CD4-positive, alpha-beta T cell treated with Interleukin-6 at 100 ng/mL for 8 hours (primary cell): ENCODE results near the gene ZBTB20.

Experiments used
- DNase-seq: peaks from one replicate; pipeline ENCODE4 v3.0.0-alpha.2; 2020; ENCODE audit warnings: mixed read lengths, low spot score

Gene ZBTB20

DNA sequence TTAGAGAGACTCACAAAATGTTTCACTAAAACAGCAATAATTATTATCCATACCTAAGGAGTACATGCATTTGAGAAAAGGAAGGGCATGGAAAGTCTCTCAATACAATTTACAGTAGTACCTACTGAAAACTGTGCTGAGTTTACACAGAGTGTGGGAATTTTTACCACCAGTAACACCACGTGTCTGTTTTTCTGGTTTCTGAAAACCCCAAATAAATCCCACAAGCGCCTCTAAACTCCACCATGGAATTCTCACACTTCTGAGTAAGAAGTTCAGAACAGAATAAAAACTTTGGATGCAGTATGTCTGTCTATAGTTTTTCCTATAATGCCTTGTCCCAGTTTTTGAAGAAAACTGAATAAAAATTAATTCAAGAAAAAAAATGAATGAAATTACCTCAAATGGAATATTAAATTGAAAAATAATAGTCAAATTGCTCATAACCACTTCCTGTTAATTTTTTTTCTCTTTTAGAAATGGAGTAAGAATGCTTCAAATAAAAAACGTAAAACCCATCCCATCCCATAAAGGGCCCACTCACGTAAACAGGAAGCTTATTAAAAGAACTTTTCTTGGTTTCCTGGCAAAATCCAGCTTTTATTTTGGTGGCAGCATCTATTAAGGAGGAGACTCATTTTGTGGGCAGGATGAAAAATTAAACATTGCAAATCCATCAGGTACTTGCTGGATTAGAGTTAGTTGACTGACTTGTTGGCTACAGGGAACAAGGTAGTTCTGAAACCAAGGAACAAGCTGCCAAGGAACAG is 475.2 kb downstream of the ZBTB20 start:
- DNase-seq: no peak

DNA sequence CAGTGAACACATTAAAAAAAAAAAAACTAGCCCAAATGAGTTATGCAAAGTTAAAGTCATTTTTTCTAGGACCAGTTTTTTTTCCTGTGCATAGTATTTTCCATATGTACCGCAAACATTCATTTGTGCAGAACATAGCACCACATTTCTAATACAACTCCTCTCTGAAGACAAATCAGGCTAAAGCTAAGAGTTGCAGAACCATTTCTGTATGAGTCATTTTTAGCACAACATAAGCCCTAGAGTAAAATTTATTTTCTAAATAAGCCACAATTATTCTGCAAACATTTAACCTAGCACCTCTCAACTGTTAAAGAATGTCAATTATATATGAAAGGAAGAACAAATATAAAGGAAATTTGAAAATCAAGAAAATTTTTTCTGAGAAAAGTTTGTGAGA is 477.5 kb downstream of the ZBTB20 start:
- no peak for DNase-seq

DNA sequence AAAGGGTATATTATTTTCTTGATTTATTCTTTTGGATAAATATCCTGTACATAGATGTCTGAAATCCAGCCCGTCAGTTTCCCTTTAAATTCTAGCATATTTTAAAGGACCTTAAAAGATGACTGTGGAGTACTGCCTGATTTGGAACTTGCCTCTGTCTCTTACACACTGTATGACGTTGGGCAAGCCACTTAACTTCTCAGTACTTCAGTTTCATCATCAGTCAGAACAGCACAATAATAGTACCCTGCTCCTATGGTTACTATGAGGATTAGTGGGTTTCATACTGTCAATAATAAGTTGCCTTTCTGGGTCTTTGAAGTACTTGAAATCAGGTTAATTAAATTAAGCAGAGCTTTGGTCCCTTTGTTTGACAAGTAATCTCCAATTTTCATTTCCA is 479.0 kb downstream of the ZBTB20 start:
- DNase-seq: no peak

DNA sequence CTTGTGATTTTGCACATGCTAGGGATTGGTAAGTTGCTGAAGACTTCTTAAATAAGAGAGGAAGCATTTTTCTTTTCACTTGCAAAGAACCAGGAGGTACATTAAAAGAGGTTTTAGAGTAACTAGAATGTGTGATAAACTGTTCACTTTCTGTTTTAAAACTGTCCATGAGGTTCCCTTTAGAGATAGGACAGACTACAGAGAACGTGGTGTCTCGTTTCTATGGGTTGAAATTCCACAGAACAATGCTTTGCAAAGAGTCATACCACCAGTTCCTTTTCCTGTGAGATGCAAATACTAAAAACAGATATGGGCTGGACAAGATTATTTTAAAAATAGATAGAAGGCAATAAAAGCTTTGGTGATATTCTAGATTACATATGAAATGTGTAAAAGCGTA is 480.5 kb downstream of the ZBTB20 start:
- no peak for DNase-seq

DNA sequence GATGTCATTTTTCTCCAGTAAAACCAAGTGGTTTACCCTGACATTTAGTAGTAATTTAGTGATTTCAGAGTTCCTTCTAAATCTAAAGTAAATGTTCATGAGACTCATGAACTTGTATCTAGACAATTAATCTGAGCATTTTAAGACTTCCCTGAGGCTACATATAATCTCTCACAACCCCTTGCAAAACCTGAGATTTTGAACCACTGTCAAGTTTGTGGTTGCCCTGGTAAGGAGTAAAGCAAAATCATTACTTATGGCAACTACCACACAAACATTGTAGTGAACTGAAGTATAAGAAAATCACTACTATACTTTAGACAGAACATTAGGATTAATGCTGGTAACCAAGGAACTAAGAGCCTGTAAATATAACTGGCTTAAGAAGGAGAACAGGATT is 483.1 kb downstream of the ZBTB20 start:
- no peak for DNase-seq

DNA sequence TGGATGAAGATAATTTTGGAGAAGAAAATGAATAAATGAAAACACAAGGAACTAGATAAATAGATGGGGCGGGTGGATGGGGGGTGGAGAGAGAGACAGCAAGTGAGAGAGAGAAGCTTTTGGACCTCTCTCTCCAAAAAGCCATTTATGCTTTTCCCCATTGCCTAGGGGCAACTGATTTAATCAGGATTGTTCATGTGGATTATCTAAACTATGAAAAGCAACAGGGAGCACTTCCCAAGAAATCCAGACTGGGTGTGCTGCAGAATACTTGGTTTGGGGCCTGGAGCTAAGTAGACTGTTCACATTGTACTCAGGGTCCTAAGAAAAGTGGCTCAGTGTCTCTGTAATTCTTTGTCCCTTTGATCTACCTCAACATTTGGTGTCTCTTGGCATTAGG is 486.3 kb downstream of the ZBTB20 start:
- no peak for DNase-seq

DNA sequence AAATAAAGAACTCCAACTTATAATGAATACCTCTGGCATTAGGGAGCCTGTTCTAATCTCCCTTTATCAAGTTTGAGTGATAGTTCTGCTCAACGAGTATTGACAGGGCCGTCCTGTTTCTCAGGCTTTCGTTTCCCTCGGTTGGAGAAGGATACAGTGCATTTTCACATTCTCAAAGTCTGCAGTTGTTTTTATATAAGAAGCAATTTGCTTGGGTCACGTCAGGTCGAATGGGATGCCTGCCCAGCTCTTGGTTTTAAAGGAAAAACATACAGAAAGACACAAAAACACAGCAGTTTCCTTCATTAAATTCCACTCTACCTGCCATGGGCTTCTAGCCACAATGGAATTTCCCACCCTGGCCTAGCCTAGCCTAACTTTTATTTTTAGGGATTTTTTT is 487.0 kb downstream of the ZBTB20 start:
- DNase-seq: no peak

DNA sequence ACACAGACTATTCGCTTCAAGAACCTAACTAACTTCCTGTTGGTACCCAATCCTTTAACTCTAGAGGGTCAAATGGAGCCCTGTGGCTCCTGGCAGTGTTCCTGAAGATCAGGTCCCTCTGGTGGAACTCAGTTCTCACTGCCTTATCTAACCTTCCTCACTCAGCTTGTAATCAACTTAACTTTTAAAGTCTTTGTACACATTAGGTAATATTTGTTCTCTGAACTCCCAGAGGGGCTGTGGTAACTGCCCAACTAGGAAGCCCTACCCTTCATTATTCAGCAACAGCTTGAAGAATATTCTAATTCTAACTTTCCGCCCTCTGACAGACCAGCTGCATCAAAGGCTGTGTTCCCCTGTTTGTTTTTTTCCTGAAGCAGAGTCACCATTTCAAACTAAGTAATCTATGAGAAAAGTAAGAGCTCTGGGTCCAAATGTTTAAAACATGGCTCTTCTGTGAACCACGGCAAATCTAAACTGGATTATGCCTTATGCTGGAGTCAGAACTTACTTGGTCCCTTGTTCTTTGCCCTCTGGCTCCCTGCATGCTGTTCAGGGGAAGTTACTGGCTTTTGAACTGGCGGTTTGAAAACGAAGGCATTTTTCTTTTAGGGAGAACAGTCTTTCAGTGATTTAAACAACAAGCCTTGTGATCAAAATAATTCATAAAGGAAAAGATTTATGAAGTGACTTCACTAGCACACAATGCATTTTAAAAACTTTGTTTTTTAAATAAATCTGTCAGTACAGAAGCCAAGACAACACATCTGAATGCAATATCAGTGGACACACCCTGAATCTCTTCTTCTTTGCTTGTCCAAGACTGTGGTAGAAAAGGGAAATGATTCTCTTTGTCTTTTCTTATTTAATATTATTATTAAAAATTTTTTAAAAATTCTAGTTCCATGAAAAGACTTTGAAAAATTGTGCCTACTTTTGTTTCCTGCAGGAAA is 487.7 kb downstream of the ZBTB20 start:
- DNase-seq: no peak

DNA sequence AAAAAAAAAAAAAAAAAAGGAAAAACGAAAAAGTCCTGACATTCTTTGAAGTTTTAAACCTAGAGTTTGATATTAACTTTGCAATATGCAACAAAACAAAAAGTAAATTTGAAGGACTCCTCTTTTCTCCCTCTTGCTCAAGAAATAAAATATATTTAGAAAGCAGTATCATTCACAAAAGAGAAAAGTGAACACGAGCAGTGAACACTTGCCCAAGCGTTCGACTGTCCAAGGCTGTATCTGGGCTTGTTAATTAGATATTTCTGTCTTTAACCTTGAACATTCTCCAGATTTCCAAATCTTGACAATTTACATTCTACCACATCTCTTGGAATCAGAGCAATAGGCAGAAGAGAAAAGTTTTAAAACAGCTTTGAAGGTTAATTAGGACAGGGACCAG is 495.5 kb downstream of the ZBTB20 start:
- no peak for DNase-seq

DNA sequence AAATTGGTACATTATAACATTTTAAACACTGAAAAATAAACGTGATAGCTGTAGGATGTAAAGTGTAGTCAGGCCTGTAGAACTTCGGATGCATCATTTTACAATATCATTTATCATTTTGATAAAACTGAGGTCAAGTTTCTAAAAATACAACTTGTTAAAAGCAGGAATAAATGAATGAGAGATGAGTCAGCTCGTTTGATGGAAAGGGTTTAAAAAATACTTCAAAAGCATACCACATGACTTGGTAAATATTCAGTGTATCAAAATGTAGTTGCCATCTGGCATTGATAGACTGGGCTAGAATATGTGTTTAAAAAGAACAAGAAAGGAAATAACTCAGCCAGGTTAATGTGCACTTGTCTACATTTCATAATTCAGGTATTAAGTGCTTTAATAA is 496.3 kb downstream of the ZBTB20 start:
- DNase-seq: no peak

DNA sequence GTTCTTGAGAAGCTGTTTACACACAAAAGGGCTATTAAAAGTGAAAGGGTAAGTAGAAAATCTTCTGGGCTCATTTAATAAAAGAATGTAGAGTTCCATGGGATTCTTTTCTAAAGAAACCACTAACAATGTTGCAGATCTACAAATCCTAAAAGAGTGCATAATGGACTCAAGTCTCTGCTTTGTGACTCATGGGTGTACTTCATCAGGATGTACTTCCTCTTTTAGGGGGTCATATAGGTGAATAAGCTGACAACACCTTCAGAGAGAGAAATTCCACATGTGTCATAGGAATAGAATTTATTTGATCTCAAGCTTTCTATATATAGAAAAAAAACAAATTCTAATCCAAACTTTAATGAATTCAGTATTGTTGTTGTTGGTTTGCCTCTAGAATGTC is 497.8 kb downstream of the ZBTB20 start:
- no peak for DNase-seq

DNA sequence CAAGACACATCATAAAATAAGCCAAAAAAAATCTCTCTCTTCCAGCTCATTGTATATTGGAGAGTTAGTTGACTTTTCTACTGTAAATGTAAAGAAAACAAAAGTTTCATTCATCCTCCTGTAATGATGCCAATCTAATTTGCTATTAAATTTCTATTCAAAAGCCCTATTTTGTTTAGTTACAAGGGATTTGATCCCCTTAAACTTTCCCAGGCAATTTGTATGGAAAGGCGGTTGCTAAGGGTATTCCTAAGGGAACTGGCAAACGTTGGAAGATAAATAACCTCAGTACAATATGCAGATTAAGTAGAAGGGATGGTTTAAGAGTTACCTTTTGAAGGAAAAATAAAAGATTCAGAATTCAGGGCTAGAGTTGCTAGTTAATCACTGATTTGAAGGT is 500.6 kb downstream of the ZBTB20 start:
- DNase-seq: no peak

DNA sequence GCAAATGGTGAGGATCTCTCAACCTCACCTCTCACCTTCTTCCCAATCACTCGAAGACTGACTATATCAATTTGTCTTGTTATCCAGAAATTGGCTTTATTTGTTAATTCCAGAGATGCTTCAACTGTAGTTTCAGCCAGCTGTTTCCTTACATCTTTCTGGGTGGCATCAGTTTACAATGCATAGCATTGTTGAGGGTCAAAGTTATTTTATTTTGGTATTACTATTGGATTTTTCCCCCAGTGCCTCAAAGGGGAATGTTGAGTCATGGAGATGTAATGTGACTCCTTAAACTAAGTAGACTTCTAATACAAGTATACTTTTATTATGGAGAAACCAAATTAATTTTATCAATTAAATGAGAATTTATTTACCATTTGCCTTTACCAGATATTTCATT is 501.7 kb downstream of the ZBTB20 start:
- DNase-seq: no peak

DNA sequence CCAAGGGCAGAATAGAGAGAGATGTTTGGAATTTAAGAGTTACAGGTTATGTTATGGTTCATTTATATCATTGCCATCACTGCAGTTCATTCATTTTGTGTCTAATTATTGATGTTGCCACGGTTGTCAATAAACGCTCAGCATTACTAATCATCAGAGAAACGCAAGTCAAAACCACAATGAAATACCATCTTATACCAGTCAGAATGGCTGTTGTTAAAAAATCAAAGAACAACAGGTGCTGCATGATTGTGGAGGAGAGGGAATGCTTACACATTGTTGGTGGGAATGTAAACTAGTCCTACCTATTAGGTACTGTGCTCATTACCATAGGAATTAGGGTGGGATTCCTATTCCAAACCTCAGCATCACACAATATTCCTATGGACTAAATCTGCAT is 502.7 kb downstream of the ZBTB20 start:
- DNase-seq: no peak

DNA sequence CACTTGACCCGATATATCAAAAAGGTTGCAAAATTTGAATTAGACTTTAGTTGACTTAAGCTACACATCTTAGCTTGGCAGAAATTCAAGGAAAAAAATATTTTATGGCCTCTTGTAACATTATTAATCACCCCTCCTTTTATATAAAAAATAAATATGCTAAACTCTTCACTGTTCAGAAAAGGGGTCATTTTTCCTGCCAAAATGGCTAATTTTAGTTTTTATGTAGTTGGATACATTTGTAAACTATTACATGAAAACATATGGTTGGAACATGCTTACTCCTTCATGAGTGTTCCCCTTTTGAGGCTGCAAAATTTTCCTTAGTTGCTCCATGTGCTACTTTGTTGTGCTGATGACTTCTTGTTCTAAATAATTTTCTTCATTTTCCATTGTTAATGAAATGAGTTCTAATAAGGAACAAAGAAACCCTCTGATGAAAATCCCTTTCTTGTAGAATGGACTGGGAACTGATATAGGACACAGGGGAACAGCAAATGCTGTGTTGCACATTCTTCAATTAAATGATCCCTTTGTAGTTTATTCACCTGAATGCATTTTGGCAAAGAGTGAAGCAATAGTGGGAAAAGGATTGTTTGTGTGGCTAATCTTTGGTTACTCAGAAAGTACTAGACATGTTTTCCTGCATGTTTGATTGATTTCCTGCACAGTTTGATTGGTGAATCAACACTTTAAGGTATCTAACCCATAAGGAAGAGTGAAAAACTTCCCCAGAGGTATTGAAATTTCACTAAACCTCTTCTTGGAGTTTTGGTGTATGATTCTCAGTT is 503.9 kb downstream of the ZBTB20 start:
- DNase-seq: no peak

DNA sequence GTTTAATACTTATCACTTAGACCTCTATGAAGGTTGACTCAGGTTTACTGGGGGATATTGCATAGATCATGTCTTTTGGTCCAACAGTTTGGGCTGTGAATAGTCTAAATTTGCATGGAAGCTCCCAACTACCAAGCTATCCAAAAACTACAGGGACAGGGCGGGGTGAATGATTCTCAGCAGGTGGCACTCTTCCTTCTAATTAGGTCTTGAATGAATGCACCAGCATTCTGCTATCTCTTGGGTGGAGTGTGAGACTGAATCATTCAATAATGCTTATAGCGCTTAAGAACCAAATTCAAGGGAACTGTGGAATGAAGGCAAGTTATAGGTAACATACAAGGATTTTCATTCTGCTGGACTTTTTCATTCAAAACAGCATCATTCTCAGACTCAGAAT is 507.0 kb downstream of the ZBTB20 start:
- no peak for DNase-seq

DNA sequence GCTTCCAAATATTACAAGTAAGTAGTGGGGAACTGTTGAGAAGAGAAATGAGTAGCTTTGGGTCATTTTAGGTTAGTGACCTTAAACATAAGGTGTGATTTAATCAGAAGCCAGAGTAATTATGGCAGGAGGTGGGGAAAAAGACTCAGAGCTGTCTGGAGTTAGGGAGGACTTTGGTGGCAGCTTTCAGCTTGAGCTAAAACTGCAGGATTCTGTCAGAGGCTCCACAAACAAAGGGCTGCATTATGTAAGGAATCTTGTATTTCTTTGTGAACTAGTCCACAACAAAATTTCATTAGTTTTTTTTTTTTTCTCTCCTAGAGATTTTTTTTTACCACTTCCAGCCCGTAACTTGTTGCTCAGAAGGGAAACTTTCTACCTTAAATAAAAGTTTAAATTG is 507.9 kb downstream of the ZBTB20 start:
- no peak for DNase-seq

DNA sequence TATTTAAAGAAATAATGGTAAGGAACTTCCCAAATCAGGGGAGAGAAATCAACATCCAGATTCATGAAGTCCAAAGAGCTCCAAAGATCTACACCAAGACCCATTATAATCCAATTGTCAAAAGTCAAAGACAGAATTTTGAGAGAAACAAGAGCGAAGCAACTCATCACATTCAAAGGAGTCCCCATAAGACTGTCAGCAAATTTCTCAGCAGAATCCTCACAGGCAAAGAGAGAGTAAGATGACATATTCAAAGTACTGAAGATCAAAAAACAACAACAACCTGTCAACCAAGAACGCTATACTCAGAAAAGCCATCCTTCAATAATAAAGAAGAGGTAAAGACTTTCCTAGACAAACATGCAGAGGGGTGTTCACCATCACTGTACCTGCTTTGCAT is 511.2 kb downstream of the ZBTB20 start:
- DNase-seq: no peak

DNA sequence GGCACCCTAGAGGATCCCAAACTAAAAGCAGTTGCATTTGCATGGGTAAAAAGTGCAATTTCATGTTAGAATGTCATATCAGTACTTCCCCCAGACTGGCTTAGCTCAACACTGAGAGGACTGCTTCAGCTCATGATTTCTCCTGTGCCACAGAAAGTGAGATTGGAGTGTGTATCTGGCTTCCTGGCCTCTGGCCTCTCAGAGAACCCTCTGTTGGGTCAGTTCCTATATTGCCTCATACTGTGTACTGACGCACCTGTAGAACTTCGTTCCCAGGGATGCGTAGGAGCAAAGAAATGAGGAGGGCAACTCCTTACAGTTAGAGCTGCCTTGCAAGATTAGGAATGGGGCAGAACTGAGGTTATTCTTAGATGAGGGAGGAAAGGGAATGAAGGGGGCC is 512.5 kb downstream of the ZBTB20 start:
- no peak for DNase-seq

DNA sequence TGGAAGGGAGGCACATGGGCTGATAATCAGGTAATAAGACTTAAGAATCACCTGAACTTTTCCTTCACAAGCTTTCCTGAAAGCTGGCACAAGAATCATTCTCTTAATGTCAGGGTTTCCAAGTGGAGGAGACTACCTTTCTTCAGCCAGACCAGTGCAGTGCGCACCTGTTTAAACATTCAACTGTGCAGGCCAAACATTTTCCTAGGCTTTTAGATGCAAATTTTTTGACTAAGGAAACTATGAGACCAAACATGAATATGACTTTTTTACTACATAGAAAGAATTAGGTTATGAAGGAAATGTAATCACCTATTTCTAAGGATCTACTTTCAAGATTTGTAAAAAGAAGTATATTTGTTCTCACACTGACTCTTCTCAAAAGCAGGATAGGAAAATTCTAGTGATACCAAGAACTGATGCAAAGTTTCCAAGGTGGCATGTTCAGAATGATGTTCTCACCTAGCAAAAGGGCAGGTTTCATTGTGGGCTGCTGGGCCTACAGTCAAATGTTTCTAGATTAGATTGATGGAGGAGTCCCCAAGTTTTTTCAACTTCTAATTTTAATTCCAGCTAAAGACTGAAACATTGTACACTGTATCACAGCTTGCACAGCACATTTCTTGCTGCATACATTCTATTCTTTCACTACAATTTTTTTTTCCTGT is 514.2 kb downstream of the ZBTB20 start:
- DNase-seq: no peak

DNA sequence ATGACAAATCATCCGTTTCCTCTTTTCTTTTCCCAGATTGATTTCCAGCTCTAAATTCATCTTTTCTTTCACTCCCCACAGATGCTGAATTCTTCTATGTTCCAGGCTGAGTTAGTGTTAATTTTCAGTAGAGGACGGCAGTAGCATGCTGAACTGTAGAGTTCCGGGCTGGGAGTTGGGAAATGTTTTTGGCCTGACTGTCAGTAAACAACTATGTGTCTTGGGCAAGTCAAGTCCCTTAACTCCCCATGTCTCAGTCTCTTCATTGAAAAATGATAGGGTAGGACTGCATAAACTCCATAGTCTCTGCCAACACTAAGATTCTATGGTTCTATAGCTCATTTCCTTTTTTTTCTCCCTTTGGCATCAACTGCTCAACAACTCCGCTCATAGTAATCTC is 519.3 kb downstream of the ZBTB20 start:
- no peak for DNase-seq

DNA sequence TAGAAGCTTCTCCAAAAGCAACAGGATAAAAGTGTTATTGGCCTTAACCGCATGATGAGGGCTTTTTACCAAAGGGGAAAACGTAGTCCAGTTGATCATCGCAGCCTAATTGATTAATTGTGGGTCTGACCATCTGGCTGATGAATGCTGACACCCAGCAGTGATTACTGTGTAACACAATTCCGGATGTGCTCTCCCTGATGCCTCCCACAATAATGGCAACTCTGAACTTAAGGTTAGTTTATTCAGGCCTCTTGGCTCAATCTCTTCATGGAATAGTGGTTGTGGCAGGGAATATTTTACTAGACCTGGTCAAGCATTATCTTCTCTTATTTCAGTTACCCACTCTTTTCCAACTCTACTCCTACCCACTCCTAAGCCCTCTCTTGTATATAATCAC is 520.3 kb downstream of the ZBTB20 start:
- DNase-seq: no peak
